GM13976 (cell line): ENCODE measurements around the gene PDE9A.

Source experiments
- DNase-seq: peaks from one replicate; pipeline ENCODE4 v3.0.0; 2012; ENCODE audit warnings: low spot score
- CTCF ChIP-seq: IDR thresholded peaks from 2 replicates; pipeline ENCODE4 v1.5.1; 2012; ENCODE audit warnings: borderline replicate concordance, mild to moderate bottlenecking; ENCODE audit not compliant: insufficient read depth; ENCODE audit errors: extremely low read depth, missing control alignments, control extremely low read depth
- in situ Hi-C: fragments of 300-500 bp; cut with MboI; formaldehyde crosslinking; loops from one replicate; pipeline ENCODE4 v1.12.0; 2022; ENCODE audit warnings: low sequenced_read_pairs, mixed read lengths, inconsistent platforms; ENCODE audit not compliant: unreplicated experiment

The PDE9A gene

GRCh38 chr21:42646836-42647235 lies 6.6 kb upstream of the PDE9A start:
- DNase-seq, result no peak
- no peak for TF ChIP-seq CTCF
- in situ Hi-C loops, result no loop called here

- no peak for DNase-seq
- in situ Hi-C loops, result no loop called here
- TF ChIP-seq CTCF, result no peak
Observed at GRCh38 chr21:42648606-42649005, 4.8 kb upstream of the PDE9A start.

- no peak for TF ChIP-seq CTCF
- in situ Hi-C loops, result no loop called here
- DNase-seq, result no peak
Observed at GRCh38 chr21:42649122-42650032, 4.0 kb upstream of the PDE9A start.

GRCh38 chr21:42650033-42650370 lies 3.4 kb upstream of the PDE9A start:
- no peak for DNase-seq
- in situ Hi-C loops, result no loop called here
- no peak for TF ChIP-seq CTCF

- DNase-seq, result no peak
- in situ Hi-C loops, result no loop called here
- no peak for TF ChIP-seq CTCF
Observed at GRCh38 chr21:42650441-42651421, 2.7 kb upstream of the PDE9A start.

- no peak for DNase-seq
- in situ Hi-C loops, result no loop called here
- no peak for TF ChIP-seq CTCF
Observed at GRCh38 chr21:42651515-42652401, 1.7 kb upstream of the PDE9A start.
